Muscle of back (tissue), 13 donors: Measurements from ENCODE around the gene HMCES. TPM values are rescaled to one million over a fixed set of nuclear protein-coding genes. Genes with fewer than 3 reads are reported as not detected.

Source experiments
- DNase-seq, 3 donors: peaks; one replicate each; pipeline versions ENCODE4 v3.0.0 to v3.0.0-alpha.2; 2013
- long read RNA-seq, 9 donors: transcript quantifications; one replicate each; lab custom pipeline, GENCODE V29; 2026
- polyA plus RNA-seq, 10 donors: library from polyadenylated mRNA; unstranded; fragments of 120-200 nt; gene quantifications; one replicate each; pipeline ENCODE4 v1.2.1, GENCODE V29; 2013; ENCODE audit not compliant: insufficient read length in 10 of 10

HMCES gene, protein sequence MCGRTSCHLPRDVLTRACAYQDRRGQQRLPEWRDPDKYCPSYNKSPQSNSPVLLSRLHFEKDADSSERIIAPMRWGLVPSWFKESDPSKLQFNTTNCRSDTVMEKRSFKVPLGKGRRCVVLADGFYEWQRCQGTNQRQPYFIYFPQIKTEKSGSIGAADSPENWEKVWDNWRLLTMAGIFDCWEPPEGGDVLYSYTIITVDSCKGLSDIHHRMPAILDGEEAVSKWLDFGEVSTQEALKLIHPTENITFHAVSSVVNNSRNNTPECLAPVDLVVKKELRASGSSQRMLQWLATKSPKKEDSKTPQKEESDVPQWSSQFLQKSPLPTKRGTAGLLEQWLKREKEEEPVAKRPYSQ
- 10 to 100 TPM; 20.5 to 28.9 (median 24.2) TPM for polyA plus RNA-seq
- long read RNA-seq, donor 1, transcript HMCES-201 (7 exons, 2,515 nt): major isoform, 5 of 13 reads
- long read RNA-seq, donor 1, partial matches to known transcripts: 7 of 13 reads
- long read RNA-seq, donor 1, other reads (novel, unspliced or antisense): 0 of 13 reads
- long read RNA-seq, donor 2, transcript HMCES-201 (7 exons, 2,515 nt): major isoform, 6 of 11 reads
- long read RNA-seq, donor 2, partial matches to known transcripts: 5 of 11 reads
- long read RNA-seq, donor 2, other reads (novel, unspliced or antisense): 0 of 11 reads
- long read RNA-seq, donor 3: 0 reads
- long read RNA-seq, donor 4, partial matches to known transcripts: 0 of 4 reads
- long read RNA-seq, donor 4, other reads (novel, unspliced or antisense): 0 of 4 reads
- long read RNA-seq, donor 5, transcript HMCES-201 (7 exons, 2,515 nt): major isoform, 6 of 9 reads
- long read RNA-seq, donor 5, partial matches to known transcripts: 0 of 9 reads
- long read RNA-seq, donor 5, other reads (novel, unspliced or antisense): 0 of 9 reads
- long read RNA-seq, donor 6, partial matches to known transcripts: 294 of 298 reads
- long read RNA-seq, donor 6, other reads (novel, unspliced or antisense): 0 of 298 reads
- long read RNA-seq, donor 7, partial matches to known transcripts: 6 of 8 reads
- long read RNA-seq, donor 7, other reads (novel, unspliced or antisense): 0 of 8 reads
- long read RNA-seq, donor 8, partial matches to known transcripts: 5 of 6 reads
- long read RNA-seq, donor 8, other reads (novel, unspliced or antisense): 0 of 6 reads
- long read RNA-seq, donor 9, partial matches to known transcripts: 0 of 2 reads
- long read RNA-seq, donor 9, other reads (novel, unspliced or antisense): 0 of 2 reads

DNA sequence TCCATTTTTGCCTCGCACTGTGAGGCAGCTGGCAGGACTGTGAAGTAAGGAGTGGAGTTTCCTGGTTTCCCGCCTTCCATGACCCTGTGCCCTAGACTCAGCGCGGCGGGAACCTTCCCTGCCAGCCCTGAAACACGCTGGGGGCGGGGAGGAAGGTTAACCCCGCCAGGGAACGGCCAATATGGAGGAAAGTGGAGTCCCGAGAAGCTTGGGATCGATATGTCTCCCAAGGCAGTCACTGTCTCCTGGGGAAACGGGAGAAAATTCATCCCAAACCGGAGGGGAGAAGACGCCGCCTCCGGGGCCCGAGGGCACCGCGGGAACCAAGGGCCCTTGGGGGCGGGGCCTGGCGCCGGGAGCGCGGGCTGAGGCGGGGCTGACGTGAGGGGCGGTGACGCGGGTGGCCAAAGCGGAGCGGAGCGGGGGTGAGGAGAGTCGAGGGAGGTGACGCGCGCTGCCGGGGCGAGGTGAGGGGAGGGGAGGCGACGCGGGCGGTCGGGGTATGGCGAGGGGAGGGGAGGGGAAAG is at the start of gene HMCES:
Gene HMCES (plus strand): TSS at position 432 of the 527 bp plus-strand sequence. CDS start 863 bp downstream, outside the sequence.
- DNase-seq: peak; percentile 85 to 96 (median 94)

DNA sequence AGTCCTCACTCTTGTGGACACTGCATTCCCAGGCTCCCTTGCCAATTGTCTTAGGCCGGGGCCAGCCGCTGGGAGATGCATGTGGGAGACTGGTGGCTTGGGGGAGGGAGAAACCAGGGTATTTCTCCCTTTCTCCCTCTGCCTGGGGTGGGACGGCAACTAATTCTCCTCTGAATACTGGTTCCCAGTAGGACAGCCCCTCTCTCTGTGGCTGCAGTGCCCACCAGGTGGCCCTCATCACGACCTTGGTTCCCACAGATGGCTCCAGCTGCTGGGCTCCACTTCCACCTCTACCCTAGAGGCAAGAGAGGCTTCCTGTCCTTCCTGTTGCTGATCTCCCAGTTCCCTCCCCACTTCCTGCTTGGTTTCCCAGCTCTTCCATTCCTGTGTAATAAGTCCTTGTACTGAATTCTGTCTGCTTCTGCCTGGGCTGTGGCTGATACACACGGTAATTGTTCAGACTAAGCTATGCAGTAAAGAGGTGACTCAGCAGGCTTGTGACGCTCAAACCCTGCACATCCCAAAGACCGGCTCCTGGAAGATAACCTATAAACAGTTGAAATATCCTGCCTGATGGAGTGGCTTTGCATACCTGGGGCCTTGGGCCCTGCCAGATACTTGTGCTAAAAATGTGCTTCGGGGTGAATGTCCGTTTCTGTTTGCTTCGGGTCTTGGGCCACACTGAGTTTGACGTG is 49.6 kb upstream of the HMCES start:
- peak in 2 of 3 donors; percentile 26 to 43 for DNase-seq

DNA sequence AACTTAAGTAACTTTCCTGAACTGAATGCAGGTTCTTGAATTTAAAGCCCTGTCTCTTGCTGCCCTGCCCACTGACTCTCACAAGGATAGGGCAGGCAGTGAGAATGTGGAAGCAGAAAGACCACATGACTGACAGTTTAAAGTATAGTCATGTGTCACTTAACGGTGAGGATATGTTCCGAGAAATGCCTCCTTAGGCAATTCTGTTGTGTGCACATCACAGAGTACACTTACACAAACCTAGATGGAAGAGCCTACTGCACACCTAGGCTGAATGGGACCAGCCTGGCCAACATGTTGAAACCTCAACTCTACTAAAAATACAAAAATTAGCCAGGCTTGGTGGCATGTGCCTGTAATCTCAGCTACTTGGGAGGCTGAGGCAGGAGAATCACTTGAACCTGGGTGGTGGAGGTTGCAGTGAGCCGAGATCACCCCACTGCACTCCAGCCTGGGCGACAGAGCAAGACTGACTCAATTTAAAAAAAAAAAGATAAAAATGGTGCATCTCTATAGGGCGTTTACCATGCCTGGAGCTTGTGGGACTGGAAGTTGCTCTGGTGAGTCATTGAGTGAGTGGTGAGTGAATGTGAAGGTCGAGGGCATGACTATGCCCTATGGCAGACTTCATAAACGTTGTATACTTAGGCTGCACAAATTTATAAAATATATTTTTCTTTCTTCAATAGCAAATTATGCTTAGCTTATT is 48.2 kb upstream of the HMCES start:
- peak in 2 of 3 donors; percentile 29 to 40 for DNase-seq

DNA sequence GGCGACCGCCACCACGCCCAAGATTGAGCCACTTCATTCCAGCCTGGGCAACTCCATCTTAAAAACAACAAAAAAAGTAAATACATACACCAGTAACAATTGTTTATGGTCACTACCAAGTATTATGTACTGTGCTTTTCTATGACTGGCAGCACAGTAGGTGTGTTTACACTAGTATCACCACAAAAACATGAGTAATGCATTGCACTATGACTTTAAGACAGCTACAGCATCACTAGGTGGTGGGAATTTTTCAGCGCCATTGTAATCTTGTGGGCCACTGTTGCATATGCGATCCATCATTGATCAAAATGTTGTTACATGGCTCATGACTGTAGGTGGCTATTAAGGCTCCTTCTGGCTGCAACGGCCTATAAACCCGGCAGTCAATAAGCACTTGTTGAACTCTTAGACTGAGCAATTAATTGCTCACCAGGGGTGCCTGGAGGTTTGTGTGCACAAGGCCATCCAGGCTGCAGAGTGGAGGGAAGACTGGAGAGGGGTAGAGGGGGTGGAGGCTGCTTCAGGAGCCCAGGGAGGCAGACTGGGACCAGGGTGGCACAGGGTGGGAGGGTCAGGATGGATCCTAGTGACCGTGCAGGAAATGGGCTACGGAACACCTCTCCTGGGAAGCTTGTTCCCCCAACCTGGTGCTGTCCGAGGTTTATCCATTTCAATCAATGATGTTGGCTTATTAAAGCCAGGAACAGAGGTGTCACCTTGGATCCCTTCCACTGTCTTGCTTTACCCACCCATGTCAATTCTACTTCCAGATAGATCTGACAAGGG is 47.1 kb upstream of the HMCES start:
- DNase-seq: no peak

DNA sequence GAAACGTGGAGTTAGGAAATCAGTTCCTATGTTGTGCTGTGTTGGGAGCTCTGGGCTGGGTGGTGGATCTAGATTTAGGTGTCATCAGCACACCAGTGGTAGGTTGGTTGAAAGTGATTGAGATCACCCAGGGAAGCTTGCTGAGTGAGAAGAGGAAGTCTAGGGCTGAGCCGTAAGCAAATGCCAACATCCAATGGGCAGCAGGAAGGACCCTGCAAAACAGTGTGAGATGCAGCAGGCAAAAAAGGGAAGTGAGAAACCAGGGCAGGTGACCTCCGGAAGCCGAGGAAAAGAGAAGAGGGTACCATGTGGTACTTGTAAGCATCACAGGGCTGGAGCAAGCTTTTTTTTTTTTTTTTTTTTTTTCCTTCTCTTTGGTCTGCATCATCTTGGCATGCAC is 45.1 kb upstream of the HMCES start:
- DNase-seq: peak in 1 of 3 donors; percentile 48

DNA sequence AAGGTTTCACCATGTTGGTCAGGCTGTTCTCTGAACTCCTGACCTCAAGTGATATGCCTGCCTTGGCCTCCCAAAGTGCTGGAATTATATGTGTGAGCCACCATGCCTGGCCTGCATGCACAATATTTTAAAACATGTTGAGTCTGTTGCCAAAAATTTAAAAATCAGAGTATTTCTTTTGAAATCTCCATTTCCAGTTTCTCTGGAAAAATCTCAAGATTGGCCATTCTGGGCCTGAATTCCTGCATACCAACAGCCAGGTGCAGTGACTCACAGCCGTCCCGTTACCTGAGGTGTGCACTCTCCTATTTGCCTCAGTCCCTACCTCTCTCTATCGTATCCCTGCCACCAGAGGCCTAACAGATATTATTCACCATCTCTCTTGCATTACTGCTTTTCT is 44.2 kb upstream of the HMCES start:
- no peak for DNase-seq

DNA sequence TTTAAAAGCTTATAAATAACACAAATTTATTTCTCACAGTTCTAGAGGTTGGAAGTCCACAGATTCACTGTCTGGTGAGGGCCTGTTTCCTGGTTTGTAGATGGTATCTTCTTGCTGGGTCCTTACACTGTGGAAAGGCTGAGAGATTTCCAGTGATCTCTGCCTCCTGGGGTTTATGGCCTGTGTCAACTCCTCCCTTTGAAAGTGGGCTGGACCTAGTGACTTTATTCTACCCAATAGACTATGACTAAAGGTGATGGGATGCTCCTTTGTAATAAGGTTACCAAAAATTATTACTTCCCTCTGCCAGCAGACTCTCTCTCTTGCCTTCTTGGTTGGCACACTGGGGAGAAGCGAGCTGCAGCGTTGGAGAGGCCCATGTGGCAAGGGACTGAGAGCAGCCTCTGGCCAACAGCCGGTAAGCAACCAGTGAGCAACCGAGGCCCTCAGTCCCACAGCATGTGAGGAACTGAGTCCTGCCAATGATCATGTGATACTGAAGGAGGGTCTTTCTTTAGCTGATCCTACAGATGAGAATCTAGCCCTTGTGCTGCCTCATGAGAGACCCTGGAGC is 43.2 kb upstream of the HMCES start:
- no peak for DNase-seq

DNA sequence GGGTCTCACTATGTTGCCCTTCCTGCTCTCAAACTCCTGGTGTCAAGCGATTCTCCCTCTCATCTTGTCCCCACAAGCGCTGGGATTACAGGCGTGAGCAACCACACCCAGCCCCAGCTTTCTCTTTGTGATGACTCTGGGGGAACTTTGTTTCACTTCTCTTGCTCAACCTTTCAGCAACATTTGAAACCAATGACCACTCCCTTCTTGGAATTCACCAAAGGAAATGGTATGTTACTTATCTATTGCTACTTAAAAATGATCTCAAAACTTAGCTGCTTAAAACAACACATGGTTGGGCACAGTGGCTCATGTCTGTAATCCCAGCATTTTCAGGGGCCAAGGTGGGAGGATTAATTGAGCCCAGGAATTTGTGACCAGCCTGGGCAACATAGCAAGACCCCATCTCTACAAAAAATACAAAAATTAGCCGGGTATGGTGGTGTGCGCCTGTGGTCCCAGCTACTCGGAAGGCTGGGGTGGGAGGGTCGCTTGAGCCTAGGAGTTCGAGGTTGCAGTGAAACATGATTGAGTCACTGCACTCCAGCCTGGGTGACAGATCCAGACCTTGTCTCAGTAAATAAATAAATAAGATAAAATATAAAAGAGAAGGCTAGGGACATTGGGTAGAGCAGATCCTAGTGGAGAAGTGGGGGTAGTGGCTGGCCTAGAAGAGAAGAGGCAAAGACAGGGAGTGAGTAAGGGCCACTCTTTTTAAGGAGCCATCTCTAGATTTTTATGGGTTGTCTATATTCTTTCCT is 39.5 kb upstream of the HMCES start:
- DNase-seq: no peak

DNA sequence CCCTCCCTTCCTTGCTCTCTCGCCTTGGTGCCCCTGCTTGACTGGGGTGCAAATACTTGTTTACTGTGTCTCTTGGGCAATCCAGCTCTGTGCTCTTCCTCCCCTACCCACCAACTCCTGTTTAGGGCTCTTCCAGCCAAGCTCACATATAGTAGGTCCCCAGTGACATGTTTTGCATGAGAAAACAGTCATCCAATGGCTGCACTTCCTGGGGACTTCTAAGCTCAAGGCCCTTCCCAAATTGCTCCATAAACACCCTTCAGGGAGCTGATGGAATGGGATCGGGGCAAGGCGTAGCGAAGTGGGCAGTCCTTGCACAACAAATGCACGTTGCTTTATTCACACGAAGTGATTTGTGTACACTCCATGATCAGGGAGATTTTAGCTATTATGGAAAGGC is 38.7 kb upstream of the HMCES start:
- DNase-seq: no peak

DNA sequence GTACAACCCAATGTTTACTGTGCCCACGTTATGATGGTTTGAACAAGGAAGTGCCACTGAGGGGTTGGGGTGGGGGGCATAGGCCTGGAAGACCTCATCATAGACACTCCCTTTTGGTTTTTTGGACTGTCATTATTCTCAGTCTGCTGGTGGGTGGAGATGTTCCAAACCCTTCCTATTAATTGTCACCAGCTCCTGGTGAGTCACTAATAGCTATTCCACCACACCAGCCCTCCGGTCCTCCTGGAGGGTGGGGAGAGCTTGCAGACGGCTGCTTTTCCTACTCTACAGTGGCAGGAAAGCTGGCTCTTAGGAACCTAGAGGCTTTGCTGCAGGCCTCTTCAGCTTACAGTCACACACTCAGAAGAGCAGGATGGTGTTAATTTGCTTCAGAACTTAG is 38.2 kb upstream of the HMCES start:
- DNase-seq: no peak

DNA sequence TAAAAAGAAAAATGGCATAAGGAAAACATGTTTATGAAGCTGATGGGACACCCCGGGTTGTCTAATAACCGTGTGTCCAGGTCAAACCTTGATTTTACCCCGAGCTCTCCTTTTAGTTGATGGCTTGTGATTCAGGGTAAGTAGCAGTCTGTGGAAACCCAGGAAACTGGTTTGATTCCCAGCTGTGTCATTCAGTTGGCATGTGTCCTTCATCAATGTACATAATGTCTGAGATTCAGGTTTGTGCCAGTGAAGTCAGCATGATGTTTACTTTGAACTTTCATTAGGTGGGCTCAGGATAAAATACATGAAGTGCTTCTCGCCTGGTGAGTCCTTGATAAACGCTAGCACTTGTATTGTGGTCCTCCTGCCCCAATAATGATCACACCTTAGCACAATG is 33.5 kb upstream of the HMCES start:
- DNase-seq: no peak

DNA sequence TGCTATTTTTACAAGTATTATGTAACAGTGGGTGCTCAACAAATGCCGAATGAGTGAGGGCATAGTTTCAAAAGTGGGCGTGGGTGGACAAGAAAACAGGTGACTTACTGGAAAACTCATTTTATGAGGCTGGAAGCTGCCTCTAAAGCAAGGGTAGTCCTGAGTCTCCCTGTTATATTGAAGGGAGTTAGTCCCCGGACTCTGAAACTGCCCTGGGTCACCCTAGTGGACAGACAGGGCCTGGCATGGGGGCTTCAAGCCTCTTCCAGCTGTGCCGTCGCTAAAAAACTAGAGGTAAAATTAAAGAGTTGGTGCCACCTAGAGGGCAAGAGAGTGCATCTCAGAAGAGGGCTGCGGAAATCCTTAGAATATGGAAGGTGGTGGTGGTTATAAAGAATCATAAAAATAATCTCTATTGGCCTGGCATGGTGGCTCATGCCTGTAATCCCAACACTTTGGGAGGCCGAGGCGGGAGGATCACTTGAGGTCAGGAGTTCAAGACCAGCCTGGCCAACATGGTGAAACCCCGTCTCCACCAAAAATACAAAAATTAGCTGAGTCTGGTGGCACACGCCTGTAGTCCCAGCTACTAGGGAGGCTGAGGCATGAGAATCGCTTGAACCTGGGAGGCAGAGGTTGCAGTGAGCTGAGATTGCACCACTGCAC is 32.9 kb upstream of the HMCES start:
- DNase-seq: peak; percentile 78 to 88 (median 80)

DNA sequence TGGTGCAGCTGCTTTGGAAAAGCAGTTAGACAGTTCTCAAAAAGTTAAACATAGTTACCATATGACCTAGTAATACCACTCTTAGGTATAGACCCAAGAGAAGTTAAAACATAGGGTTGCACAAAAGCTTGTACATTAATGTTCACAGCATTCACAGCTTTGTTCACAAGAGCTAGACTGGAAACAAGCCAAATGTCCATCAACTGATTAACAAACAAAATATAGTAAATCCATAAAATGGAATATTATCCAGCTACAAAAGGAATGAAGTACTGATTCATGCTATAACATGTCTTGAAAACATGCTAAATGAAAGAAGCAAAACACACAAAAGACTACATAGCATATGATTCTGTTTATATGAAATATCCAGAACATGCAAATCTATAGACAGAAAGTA is 32.0 kb upstream of the HMCES start:
- no peak for DNase-seq

DNA sequence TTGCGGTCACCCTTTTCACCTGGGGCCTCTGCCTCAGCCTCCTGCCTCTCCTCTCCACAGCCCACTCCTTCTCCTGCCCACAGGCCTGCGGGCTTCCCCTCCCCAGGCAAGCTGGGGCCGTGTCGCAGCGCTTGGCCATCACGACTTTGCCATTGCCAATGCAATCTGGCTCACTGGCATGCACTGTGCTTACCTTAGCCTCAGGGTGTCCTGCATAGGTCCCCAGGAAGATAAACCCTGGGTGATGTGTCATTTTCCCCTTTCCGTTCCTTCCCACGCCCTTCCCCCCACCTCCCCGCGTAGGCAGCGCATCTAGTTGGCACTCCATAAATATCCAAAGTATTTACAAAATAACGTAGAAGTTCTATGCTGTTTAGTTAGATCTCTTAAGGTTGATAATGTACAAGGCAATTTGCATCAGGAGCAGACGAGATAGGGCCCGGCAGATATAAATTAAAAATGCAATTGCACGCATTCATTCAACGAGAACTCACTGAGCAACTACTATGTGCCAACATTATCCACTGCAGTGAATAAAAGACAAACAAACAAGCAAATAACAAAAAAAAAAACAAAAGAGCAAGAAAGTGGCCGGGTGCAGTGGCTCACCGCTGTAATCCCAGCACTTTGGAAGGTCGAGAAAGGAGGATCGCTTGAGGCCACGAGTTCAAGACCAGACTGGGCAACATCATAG is 30.2 kb upstream of the HMCES start:
- no peak for DNase-seq

DNA sequence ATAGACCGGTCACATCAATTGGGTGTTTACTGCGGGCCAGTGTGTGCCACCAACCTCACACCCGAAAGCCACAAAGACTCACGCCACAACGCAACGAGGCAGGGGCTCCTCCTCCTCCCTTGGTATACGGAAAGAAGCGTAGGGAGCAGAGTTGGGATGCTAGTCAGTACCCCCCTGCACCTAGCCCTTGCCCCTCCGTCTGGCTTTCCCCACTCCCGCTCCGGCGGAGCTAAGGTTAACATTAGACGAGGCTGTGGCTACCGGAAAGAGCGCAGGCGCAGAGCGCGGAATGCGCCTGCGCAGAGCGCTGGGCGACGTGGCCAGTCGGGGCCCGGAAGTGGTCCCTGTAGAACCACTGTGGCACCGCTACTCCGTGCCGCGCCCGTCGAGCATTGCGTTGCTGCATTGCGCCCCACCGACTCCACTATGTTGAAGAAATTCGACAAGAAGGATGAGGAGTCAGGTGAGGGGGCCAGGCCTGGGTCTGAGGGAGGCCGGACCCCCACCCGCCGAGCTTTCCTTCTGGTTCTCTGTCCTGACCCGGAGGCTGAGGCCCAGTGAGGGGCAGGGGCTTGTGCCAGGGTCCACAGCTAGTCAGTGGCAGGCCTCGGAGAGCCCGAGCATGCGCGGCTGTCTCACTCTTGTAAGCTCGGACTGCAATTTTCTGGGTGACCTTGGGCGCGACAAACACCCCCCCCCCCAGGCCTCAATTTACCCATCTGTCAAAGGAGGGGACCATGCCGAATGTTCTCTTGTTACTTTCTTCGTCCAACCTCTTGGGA is 29.2 kb upstream of the HMCES start, which contains the start of gene COPG1:
Gene COPG1 (plus strand): TSS at position 323 of the 782 bp plus-strand sequence. CDS start 104 bp downstream, at position 427.
- DNase-seq: peak; percentile 90 to 98 (median 98)

DNA sequence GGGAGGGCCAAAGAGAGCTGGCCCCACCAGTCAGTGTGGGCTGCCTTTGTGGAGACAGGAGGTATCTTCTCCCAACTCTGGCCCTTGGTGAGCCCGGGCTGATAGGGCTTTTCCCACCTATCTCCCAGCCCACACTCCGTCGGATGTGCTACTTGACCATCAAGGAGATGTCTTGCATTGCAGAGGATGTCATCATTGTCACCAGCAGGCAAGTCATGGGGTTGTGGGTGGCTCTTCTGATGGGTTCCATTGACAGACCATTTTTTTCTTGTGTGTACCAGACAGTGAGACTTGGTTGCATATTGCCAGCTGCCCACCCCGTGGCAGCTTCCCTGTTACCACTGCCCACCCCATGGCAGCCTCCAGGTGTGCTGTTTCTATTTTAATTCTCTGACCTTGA is 25.9 kb upstream of the HMCES start:
- DNase-seq: no peak
